ENCODE measurements around the gene CIRBP. TPM values are rescaled to one million over a fixed set of nuclear protein-coding genes. Genes with fewer than 3 reads are reported as not detected.

The CIRBP gene
- total and polyA plus RNA-seq, 2 of the 13 experiments (the other 11 are each of a cell fraction or from before 2014, with no cell fraction given) = 133 to 140 TPM

- no peak for TF ChIP-seq ZNF7 (CRISPR knock-in tag; IDR thresholded peaks at IDR 0.05)
- peak; percentile 27; the same call in 1 of the 2 replicates for TF ChIP-seq MAZ (IDR thresholded peaks at IDR 0.05; ENCODE audit: borderline replicate concordance, low read depth, low read length)
- no peak for TF ChIP-seq MAZ (CRISPR knock-in tag; IDR thresholded peaks at IDR 0.05; ENCODE audit: low read depth)
- TF ChIP-seq RERE (CRISPR knock-in tag; IDR thresholded peaks at IDR 0.05; ENCODE audit: low read depth) = no peak
- TF ChIP-seq SP1 (IDR thresholded peaks at IDR 0.05) = no peak
- peak; percentile 37; the same call in 1 of the 2 replicates for TF ChIP-seq SP1 (CRISPR knock-in tag; IDR thresholded peaks at IDR 0.05)
- peak; percentile 55; the same call in 1 of the 2 replicates for TF ChIP-seq ZFX (CRISPR knock-in tag; IDR thresholded peaks at IDR 0.05; ENCODE audit: low read depth)
- TF ChIP-seq POGK (CRISPR knock-in tag; conservative IDR thresholded peaks at IDR 0.05) = no peak
- TF ChIP-seq MYNN (CRISPR knock-in tag; IDR thresholded peaks at IDR 0.05; ENCODE audit: low read depth) = no peak
- no peak for TF ChIP-seq ZNF782 (CRISPR knock-in tag; IDR thresholded peaks at IDR 0.05; ENCODE audit: borderline replicate concordance)
- TF ChIP-seq ZBTB46 (CRISPR knock-in tag; IDR thresholded peaks at IDR 0.05; ENCODE audit: borderline replicate concordance) = no peak
- peak; percentile 71; the same call in 1 of the 2 replicates for TF ChIP-seq PPARG (CRISPR knock-in tag; conservative IDR thresholded peaks at IDR 0.05)
- TF ChIP-seq SPEN (CRISPR knock-in tag; IDR thresholded peaks at IDR 0.05; ENCODE audit: low read depth) = peak; percentile 28; the same call in 1 of the 2 replicates
- TF ChIP-seq KLF12 (CRISPR knock-in tag; IDR thresholded peaks at IDR 0.05; ENCODE audit: borderline replicate concordance) = peak; percentile 30; the same call in 1 of the 2 replicates
- no peak for TF ChIP-seq CBFB (CRISPR knock-in tag; IDR thresholded peaks at IDR 0.05)
- no peak; the same call in 1 of the 2 replicates for TF ChIP-seq PHF21A (CRISPR knock-in tag; IDR thresholded peaks at IDR 0.05)
- peak; percentile 75; the same call in 1 of the 2 replicates for TF ChIP-seq THRA (CRISPR knock-in tag; IDR thresholded peaks at IDR 0.05; ENCODE audit: borderline replicate concordance)
- peak; percentile 48; the same call in 1 of the 2 replicates for TF ChIP-seq SALL1 (CRISPR knock-in tag; IDR thresholded peaks at IDR 0.05)
- TF ChIP-seq TGIF2 (CRISPR knock-in tag; IDR thresholded peaks at IDR 0.05) = 0 out of 2 replicates have a peak, but pooled peaks have one; percentile 23
Observed at GRCh38 chr19:1245494-1246264, 23.5 kb upstream of the CIRBP start (continued).

All from HepG2 (cell line).